T-helper 1 cell (primary cell): Measurements from ENCODE around the gene TTLL3.
A peak's percentile ranks its signal among the peaks of the same experiment; 100 is the strongest.

Experiments
- DNase-seq, 5 donors: peaks; one replicate each; pipeline ENCODE4 v3.0.0-alpha.2; 2012 to 2020

Gene TTLL3

DNA sequence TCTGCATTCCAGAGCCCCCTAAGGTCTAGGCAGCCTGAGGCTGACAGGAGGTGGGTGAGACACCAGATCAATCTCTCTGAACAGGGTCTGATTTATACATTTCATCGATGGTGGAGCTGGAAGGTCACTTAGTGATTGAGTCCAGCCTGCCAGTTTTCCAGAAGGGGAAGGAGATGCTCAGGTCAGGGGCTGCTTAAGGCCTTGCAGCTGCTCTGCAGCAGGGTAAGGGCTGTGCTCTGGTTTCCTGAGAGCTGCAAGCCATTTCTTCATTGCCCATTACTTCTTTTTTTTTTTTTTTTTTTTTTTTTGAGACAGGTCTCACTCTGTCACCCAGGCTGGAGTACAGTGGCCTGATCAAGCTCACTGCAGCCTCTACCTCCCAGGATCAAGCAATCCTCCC, 28.5 kb upstream of the TTLL3 start:
- no peak for DNase-seq

DNA sequence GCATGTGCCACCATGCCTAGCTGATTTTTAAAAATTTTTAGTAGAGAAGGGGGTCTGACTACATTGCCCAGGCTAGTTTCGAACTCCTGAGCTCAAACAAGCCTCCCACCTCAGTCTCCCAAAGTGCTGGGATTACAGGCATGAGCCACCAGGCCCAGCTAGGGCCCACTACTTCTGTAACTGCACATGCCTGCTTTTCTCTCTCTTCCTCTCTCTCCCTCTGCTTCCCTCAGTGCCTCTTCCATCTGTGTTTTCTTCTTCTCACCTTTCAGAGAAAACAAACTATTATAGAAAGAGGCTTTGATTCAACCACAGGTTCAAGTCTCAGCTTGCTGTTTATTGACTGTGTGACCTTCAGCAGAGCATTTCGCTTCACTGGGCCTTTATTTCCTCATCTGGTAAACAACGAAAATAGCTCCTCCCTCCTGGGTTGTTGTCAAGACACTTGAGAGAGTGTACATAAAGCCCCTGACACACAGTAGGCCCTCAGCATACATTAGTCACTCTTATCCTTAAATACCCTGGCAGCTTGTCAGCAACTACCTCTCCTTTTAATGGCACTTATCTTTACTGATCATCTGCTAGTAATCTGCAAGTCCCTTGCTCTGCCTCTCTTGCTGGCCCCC, 28.0 kb upstream of the TTLL3 start:
- no peak for DNase-seq

- DNase-seq, result no peak
Measured at GRCh38 chr3:9782770-9783169, 27.3 kb upstream of the TTLL3 start.

- no peak for DNase-seq
Measured at GRCh38 chr3:9783954-9784353, 26.1 kb upstream of the TTLL3 start.

DNA sequence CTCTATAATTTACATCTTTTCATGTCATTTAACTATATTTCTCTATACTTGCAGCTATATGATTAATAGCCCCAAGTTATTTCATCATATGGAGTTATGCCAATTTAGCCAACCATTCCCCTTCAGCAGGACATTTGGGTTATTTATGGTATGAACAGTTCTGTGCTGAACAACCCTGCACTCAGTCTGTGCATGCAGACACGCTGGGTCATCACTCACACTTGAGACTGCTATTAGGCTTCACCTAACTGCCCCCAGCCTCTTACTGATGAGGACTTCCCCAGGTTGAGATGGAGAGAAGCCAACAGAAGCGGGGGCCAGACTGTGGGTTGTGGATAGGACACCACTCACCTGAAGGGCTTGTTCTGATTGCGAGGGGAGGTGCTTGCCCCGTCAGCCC, 25.1 kb upstream of the TTLL3 start:
- DNase-seq, result no peak

GRCh38 chr3:9785602-9786001, 24.5 kb upstream of the TTLL3 start:
- DNase-seq, result no peak

DNA sequence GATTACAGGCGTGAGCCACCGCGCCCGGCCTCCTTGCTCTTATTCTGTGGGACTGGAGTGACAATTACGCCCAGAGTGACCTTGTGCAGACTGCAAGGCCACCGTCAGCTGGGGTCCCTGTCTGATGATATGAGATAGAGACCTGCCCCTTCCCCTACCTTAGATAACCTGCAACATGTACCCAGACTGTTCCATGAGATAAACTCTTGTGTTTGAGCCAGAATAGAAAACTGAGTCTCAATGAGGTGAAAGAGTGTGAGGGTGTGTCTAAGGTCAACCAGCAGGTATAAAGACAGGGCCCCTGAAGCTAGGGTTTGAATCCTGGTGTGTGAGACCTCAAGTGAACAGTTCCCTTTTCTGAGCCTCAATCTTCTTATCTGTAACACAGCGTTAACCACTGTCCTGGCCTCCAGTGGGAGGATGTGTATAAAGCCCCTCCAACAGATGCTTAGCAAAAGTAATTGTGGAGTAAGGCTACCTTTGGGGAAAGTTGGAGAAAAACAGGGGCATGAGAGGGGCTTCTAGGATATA, 23.8 kb upstream of the TTLL3 start:
- no peak for DNase-seq

DNA sequence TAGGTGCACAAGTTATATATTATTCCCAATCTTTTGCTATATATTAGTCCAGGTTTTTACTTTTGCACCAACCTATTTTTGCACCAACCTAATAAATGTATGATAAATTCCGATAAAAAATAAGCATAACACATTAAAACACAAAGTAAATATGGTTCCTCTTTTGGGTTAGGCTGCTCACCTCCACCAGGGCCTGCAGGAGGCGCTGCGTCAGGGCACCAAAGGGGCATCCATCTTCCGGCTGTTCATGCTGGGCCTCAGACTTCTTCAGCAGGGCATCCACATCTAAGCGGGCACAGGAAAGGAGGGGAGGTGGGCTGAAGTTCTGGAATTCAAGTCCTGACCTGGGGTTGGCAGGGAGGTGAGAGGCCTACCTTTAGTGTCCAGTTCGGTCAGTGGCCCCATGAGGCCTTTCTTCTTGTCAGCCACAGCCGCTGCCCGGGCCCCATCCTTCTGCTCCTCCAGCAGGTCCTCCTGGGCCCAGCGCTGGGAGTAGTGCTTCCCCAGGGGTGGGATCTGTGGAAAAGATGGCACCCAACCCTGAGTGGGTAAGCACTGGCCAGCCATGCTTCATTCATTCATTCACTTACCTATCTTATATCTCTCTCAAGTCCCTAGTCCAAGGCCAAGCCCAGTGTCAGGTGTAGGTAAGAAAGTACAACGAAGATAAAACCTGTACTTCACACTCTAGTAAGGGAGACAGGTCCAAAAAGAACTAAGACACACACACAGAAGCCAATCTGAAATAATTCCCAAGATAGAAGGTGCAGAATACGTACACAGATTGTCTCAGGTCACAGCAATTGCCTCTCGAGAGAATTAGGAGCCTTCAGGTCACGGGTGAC, 23.0 kb upstream of the TTLL3 start:
- no peak for DNase-seq

DNA sequence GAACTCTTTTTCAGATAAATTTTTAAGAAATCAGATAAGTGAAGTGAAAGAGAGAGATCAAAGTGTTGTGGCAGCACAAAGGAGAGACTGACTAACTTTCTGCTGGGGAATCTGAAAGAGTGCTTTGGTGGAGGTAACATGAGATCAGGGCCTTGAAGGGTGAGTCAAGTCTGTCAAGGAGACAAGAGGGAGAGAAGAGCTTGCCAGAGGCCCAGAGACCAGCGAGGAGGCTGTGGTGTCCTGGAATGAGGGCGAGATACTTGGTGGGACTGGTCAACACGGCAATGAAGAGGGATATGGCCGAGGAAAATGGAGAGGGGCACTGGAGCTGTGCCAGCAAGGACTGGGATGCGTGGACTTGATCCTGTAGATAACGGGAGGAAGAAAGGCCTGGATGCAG, 22.3 kb upstream of the TTLL3 start:
- DNase-seq, result no peak

DNA sequence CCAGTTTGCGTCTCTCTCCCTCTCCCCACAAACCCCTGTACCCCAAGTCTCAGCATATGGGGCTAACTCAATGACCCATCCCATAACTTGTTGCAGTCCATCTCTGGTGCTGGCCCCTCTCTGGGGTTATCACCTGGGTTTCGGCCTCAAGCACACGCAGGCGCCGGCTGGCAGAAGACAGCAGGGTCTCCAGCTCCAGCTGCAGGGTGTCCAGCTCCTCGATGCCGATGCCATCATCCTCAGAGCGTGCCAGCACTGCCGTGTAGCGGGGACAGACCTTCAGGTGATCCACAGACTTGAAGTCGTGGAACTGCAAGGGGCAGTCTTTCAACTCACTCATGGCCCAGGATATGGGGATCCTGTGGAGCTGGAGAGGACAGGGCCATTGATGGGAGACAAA, 18.9 kb upstream of the TTLL3 start:
- DNase-seq, result no peak

- no peak for DNase-seq
Measured at GRCh38 chr3:9791790-9792404, 18.2 kb upstream of the TTLL3 start.

GRCh38 chr3:9792405-9793160, 17.5 kb upstream of the TTLL3 start, which contains the start of the genes ARPC4 and TADA3:
TSS of gene ARPC4 (plus strand) at chr3:9793082. CDS start at chr3:9793122, 40 bp downstream.
TSS of gene TADA3 (minus strand) at chr3:9792473. CDS start at chr3:9791466, 1,007 bp downstream.
- DNase-seq, result peak; percentile 82 to 96 (median 87)

- peak in 3 of 5 donors; percentile 9 to 40 (median 29) for DNase-seq
Measured at GRCh38 chr3:9793161-9793781, 16.8 kb upstream of the TTLL3 start.

- no peak for DNase-seq
Measured at GRCh38 chr3:9794400-9794799, 15.7 kb upstream of the TTLL3 start.

GRCh38 chr3:9795207-9795606, 14.9 kb upstream of the TTLL3 start:
- no peak for DNase-seq

DNA sequence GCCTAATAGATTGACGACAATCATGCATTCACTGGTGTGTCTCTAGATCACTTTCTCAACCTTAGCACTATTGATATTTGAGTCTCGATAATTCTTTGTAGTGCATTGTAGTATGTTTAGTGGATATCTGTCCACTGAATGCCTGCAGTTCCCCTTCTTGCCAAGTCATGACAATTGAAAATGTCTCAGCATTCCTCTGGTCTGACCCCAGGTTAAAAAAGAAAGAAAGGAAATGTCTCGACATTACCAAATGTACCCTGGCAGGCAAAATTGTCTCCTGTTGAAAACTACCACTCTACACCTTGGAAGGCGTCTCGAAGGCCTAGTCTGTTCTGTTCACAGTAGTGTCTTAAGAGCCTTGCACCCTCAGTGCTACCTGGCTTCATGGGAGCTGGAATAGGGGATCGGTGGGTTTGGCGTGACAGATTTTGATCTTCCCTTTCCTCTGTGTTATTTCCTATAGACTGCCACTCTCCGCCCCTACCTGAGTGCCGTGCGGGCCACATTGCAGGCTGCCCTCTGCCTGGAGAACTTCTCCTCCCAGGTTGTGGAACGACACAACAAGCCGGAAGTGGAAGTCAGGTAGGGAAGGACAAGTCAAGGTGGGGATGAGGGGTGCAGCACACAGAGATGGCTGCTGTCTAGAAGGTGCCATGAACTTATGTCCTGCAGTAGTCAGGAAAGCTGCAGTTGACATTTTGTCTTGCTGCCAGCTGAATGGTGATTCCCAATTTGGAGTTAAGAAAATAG, 12.7 kb upstream of the TTLL3 start:
- no peak for DNase-seq

DNA sequence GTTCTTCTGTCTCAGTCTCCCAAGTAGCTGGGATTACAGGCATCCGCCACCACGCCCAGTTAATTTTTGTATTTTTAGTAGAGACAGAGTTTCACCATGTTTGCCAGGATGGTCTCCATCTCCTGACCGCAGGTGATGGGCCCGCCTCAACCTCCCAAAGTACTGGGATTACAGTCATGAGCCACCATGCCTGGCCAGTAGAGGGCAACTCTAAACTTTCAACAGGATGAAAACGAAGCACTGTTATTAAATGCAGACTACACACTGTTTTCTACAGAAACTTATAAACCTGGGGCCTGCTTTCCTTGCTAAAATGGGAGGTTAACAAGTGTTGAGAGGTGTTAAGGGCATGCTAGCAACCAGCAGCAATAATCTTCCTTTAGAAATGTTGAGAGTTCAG, 9.5 kb upstream of the TTLL3 start:
- no peak for DNase-seq

GRCh38 chr3:9803494-9803893, 6.6 kb upstream of the TTLL3 start:
- no peak for DNase-seq

GRCh38 chr3:9804996-9805395, 5.1 kb upstream of the TTLL3 start:
- no peak for DNase-seq

DNA sequence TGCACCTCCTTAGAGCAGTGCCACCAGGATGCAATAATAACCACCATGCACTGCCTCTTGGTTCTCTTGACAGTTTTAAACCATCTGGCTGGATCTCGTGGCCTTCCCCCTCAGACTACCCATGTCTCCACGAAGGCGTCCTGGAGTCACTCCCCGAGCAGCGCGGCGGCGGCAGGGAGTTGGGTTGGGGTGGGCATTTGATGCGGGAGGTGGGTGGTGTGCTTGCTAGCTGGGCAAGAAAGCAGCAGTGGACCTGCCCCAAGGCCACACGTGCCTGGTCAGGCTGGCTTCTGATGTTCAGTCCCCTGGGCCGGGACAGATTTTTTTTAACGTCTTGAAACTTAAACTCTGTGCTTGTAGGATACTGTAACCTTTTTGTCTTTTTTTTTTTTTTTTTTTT, 3.9 kb upstream of the TTLL3 start:
- no peak for DNase-seq
